Upper lobe of left lung (tissue), 4 donors: ENCODE data around the gene SEMA5A.

ENCODE experiments used
- POLR2A ChIP-seq, 4 donors: fragments of 450-650 bp; IDR thresholded peaks; one replicate each; pipeline ENCODE4 v1.5.1; 2016 to 2017; ENCODE audit warnings: antibody characterized with exemption in 4 of 4, mild to moderate bottlenecking in 2 of 4
- POLR2AphosphoS5 ChIP-seq, 2 donors: sonication (generic); formaldehyde crosslinking; IDR thresholded peaks; one replicate each; pipeline ENCODE4 v1.5.1; 2017; ENCODE audit warnings: antibody characterized with exemption in 2 of 2

- TF ChIP-seq POLR2A (IDR thresholded peaks at IDR 0.05), result no peak
- TF ChIP-seq POLR2AphosphoS5 (IDR thresholded peaks at IDR 0.05), result no peak
These were observed 433.2 kb downstream of the SEMA5A start for GRCh38 chr5:9112520-9113291.
